Measurements from ENCODE around the gene MRPL55.

- TF ChIP-seq MAFK (IDR thresholded peaks at IDR 0.05; ENCODE audit: low read depth, low read length) (no peak), RFX5 (IDR thresholded peaks at IDR 0.05; ENCODE audit: low read depth, low read length) (no peak), CTCF (conservative IDR thresholded peaks at IDR 0.05; ENCODE audit: low read depth, low read length) (no peak), POLR2A (IDR thresholded peaks at IDR 0.05; ENCODE audit: low read depth, low read length) (no peak), USF2 (IDR thresholded peaks at IDR 0.05; ENCODE audit: low read depth, low read length) (no peak), RCOR1 (IDR thresholded peaks at IDR 0.05; ENCODE audit: insufficient replicate concordance, low read length) (no peak), MXI1 (IDR thresholded peaks at IDR 0.05; ENCODE audit: borderline replicate concordance, low read depth, low read length) (no peak), RAD21 (IDR thresholded peaks at IDR 0.05; ENCODE audit: low read length) (no peak), CEBPB (IDR thresholded peaks at IDR 0.05; ENCODE audit: low read depth, low read length) (no peak), CHD1 (IDR thresholded peaks at IDR 0.05; ENCODE audit: low read depth, low read length) (no peak), SMC3 (IDR thresholded peaks at IDR 0.05; ENCODE audit: low read depth, low read length) (no peak)
These were observed 41.0 kb upstream of the MRPL55 start for GRCh38 chr1:228150120-228150460.
